HPDE6-E6E7 (cell line): Measurements from ENCODE around the gene VEGFA.

ENCODE experiments used
- DNase-seq: peaks from one replicate; pipeline ENCODE4 v3.0.0; 2011; ENCODE audit warnings: missing footprints; ENCODE audit errors: extremely low spot score

The VEGFA gene

DNA sequence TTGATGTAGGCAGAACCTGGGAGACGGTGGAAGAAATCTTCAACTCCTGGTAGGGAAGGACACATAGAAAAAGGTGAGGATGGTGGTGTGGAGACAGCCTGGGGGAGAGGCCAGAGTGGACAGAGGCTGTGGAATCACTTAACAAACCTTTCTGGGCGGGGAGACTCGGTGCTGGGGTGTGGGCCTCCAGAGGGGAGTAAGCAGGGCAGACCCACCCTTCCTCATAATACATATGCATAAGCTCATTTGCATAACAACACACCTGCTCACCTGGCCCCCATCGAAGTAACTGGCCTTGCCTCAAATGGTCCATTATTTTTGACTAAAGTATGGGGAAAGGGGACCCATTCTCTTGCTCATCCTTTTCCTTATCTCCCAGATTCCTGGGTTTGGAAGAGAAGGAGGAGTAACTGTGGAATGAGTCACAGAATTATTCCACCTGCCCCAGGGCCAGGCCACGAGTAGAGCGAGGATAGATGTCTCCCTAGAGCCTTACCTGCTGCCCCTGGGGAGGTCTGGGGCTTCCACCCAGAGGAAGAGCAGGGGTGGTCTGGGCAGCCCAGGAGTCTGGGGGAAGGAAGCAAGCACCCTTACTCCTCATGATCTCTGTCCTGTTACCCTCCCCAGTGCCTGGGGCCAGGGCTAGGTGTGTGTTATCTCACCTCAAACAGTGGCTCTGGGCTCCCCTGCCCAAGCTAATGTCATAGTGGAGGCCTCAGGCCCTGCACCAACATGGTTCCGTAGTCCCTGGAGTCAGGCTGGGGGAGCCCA lies 10.7 kb upstream of the VEGFA start:
- DNase-seq = no peak

- no peak for DNase-seq
Measured at GRCh38 chr6:43759907-43760206, 10.2 kb upstream of the VEGFA start.

DNA sequence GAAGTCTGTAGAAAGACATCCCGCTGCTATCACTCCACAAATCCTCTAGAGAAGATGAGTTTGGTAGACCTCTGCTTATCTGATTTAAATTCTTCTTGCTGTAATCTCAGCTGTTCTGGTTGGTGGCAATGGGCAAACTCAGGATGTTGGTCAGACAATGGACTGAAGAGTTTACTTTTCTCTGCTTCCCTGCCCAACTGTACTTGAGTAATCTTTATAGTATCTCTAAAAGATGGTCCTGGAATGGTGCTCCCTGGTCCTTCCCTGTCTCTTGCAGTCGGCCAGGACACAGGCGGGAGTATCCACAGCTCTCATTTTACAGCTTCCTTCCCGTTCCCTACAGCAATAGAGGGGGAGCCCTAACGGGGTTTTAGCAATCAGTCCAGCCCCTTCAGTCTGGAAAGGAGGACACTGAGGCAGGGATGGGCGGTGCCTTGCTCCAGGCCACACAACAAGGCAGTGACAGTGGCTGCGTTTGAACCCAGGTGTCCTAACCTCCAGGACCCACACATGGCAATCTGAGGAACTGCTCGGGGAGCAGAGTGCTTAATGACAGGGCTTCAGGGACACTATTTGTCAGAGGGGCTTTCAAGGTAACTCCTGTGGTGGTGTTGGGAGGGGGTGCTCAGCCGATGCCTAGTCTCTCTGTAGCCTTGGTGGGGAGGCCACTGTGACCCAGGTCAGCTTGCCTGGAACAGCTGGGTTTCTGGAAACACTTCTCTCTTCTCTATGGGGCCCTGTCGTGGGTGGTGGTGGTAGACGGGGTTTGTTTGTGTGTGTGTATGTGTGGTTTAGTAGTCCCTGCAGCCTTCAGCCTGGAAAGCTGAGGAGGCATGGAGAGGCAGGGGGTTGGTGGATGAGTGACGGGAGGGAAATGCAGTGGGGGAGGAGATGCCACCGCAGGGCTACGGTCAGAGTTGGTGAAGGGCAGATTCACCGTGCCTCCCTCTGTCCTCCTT lies 9.5 kb upstream of the VEGFA start:
- no peak for DNase-seq

GRCh38 chr6:43761666-43762409 lies 8.2 kb upstream of the VEGFA start:
- DNase-seq = no peak

DNA sequence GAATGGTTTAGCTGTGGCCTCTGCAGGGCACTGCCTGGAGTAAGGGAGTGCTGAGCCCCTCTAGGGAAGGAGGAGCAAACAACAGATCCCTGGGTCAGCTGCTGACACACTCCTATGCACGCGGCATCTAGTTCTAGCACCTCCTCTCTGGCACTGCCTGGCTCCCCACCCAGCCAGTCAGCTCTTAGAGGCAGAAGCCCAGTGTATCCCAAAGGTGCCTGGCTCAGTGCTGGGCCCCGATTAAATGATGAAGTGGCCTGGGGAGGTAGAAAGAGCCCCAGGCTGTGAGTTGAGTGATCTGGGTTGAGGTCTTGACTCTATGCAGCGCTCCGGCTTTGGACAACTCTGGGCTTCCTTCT lies 7.6 kb upstream of the VEGFA start:
- DNase-seq = no peak

DNA sequence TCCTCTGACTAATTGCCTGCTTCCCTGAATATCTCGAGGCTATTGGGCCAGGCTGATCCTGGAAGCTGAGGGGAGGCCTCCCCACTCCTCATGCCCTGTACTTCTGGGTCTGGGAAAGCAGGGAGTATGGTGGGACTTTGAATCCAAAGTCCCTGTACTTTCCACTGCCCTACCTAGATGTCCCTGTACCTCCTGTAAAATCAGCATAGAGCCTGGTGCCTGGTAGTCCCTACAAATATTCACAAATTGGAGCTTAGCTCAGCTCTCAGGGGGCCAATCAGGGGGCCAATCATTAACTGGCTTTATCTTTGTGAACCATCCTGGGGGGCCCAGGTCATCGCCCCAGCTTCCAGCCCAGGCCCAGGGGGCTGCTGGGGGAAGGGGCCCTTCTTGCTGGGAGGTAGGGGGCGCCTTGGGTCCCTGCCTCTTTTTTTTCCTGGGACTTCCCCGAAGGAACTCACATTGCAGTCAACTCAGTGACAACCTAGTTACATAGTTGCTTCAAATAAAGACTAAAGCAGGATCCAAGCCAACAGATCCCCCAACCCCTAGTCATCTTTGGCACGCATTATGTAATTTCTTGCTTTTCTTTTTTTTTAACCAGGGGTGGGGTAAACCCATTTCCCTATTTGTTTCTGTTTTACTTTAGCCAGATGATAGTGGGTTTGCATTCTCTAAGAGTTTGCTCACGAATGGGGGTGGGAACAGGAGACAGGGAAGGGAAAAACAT lies 6.9 kb upstream of the VEGFA start:
- no peak for DNase-seq

DNA sequence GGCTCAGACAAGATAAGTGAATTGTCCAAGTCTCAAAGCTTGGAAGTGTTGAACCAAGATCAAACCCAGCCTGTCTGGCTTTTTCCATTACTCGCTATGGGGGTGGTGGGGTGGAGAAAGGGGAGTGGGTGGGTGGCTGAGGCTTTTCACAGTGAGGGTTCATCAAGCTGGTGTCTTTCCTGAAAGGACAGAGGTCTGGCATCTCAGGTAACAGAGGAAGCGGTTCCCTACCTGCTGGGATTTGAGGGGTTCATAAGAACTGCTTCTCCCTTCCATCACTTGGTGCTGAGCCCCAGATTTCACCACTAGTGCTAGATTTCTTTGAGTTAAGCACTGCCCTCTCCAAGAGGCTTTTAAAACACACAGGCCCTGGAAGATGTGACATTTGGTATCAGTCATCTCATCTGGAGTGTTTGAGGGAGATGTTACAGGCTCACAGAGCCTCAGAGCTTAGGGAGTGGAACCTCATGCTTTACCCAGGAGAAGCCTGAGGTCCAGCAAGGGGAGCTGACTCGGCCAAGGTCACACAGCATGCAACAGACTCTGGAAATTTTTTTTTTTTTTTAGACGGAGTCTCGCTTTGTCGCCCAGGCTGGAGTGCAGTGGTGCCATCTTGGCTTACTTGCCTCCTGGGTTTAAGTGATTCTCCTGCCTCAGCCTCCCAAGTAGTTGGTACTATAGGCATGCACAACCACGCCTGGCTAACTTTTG lies 6.0 kb upstream of the VEGFA start:
- no peak for DNase-seq

DNA sequence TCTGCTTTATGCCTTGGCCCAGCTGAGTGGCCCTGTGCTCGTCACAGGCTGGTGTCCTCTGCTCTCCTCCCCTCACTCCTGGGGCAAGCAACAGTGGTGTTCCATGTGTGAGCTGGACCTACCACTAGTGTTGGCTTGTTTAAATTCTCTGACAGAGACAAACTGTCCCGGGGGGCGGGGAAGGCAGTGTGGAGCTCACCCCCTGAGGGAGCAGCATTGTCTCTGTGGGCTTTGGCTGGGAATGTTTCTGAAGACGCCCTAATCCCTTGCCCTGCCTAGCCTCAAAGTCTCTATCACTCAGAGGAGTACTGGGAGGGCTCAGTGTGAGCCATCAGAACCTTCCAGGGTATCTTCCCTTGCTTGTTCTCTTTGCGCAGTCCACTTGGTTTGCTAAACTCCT lies 5.2 kb upstream of the VEGFA start:
- no peak for DNase-seq

DNA sequence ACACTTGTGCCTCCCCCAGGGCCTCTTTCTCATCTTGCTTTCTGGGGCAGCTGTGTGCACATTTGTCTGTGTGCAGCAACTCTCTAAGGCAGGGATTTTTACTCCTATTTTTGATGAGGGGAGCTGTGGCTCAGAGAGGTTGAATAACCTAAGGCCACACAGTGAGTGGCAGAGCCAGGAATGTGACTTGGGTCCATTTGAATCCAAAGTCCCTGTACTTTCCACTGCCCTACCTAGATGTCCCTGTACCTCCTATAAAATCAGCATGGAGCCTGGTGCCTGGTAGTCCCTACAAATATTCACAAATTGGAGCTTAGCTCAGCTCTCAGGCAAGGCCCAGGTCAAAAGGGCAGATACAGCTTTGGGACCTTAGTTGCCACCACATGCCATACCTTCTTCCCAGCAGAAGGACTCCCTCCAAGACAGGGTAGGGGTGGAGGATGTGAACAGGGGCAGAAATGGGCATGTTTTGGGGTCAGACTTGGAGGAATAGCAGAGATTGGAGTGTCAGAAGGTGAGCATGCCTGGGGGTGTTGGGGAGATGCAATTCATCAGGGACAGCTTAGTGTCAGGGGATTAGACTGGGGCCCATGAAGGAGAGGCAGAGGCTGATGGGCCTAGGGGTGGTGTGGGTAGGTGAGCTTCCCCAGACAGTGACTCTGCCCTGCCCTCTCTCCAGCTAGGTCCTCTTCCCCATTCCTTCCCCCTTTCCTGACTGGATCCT lies 4.1 kb upstream of the VEGFA start:
- no peak for DNase-seq

- DNase-seq = no peak
Measured at GRCh38 chr6:43766500-43766853, 3.5 kb upstream of the VEGFA start.

DNA sequence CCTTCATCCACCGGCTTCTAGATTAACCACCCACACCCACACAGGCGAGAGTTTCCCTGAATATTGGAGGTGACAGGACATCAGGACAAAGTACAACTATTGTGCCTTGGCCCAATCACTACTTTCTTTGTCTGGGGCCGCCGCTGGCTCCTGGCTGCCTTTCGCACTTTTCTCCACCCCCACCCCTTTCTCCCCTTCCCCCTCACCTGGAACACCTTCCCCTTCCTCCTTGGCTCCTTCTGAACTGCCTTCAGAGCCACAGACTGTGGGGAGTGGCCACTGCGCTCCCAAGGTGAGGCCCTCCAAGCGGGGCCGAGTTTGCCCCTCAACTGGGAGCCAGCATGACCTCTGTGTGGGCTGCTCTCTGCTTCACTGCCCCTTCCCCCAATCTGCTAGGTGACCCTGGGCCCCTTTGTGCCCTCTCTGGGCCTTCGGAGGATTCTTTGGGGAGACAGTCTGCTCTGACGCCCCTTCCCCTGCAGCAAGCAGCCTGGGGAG lies 3.0 kb upstream of the VEGFA start:
- no peak for DNase-seq

DNA sequence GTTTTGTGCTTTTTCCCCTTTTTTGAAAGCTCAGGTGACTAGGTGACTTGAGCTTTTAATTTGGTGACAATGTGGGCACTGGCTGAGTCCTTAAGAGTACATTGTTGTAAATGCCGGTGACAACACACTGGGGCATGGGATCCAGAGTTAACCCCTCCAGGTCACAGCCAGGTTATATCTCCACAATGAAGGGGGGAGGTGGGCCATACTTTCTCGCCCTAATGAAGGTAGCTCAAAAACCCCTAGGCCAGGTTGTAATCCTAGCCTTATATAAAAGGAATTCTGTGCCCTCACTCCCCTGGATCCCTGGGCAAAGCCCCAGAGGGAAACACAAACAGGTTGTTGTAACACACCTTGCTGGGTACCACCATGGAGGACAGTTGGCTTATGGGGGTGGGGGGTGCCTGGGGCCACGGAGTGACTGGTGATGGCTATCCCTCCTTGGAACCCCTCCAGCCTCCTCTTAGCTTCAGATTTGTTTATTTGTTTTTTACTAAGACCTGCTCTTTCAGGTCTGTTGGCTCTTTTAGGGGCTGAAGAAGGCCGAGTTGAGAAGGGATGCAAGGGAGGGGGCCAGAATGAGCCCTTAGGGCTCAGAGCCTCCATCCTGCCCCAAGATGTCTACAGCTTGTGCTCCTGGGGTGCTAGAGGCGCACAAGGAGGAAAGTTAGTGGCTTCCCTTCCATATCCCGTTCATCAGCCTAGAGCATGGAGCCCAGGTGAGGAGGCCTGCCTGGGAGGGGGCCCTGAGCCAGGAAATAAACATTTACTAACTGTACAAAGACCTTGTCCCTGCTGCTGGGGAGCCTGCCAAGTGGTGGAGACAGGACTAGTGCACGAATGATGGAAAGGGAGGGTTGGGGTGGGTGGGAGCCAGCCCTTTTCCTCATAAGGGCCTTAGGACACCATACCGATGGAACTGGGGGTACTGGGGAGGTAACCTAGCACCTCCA lies 2.2 kb upstream of the VEGFA start:
- no peak for DNase-seq

DNA sequence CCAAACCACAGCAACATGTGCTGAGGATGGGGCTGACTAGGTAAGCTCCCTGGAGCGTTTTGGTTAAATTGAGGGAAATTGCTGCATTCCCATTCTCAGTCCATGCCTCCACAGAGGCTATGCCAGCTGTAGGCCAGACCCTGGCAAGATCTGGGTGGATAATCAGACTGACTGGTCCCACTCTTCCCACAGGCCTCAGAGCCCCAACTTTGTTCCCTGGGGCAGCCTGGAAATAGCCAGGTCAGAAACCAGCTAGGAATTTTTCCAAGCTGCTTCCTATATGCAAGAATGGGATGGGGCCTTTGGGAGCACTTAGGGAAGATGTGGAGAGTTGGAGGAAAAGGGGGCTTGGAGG lies 1.5 kb upstream of the VEGFA start:
- DNase-seq = no peak

- no peak for DNase-seq
Measured at GRCh38 chr6:43768983-43769525, 957 bp upstream of the VEGFA start.

DNA sequence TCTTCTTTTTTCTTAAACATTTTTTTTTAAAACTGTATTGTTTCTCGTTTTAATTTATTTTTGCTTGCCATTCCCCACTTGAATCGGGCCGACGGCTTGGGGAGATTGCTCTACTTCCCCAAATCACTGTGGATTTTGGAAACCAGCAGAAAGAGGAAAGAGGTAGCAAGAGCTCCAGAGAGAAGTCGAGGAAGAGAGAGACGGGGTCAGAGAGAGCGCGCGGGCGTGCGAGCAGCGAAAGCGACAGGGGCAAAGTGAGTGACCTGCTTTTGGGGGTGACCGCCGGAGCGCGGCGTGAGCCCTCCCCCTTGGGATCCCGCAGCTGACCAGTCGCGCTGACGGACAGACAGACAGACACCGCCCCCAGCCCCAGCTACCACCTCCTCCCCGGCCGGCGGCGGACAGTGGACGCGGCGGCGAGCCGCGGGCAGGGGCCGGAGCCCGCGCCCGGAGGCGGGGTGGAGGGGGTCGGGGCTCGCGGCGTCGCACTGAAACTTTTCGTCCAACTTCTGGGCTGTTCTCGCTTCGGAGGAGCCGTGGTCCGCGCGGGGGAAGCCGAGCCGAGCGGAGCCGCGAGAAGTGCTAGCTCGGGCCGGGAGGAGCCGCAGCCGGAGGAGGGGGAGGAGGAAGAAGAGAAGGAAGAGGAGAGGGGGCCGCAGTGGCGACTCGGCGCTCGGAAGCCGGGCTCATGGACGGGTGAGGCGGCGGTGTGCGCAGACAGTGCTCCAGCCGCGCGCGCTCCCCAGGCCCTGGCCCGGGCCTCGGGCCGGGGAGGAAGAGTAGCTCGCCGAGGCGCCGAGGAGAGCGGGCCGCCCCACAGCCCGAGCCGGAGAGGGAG lies 580 bp downstream of the VEGFA start:
- no peak for DNase-seq

DNA sequence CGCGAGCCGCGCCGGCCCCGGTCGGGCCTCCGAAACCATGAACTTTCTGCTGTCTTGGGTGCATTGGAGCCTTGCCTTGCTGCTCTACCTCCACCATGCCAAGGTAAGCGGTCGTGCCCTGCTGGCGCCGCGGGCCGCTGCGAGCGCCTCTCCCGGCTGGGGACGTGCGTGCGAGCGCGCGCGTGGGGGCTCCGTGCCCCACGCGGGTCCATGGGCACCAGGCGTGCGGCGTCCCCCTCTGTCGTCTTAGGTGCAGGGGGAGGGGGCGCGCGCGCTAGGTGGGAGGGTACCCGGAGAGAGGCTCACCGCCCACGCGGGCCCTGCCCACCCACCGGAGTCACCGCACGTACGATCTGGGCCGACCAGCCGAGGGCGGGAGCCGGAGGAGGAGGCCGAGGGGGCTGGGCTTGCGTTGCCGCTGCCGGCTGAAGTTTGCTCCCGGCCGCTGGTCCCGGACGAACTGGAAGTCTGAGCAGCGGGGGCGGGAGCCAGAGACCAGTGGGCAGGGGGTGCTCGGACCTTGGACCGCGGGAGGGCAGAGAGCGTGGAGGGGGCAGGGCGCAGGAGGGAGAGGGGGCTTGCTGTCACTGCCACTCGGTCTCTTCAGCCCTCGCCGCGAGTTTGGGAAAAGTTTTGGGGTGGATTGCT lies 1.3 kb downstream of the VEGFA start:
- DNase-seq = no peak

- peak; percentile 58 for DNase-seq
Measured at GRCh38 chr6:43771858-43772680, 2.1 kb downstream of the VEGFA start.
